ENCODE results near the gene ABHD13.

Gene ABHD13

GRCh38 chr13:108283110-108283509 lies 64.9 kb downstream of the ABHD13 start:
- H3K27ac ChIP-seq (replicated peaks; ENCODE audit: low read length) = no peak overlapping the region
- H2AFZ ChIP-seq (ENCODE audit: low read length) = no peak overlapping the region
- no peak overlapping the region for H3K4me2 ChIP-seq (ENCODE audit: insufficient read depth, low read length, poor library complexity, severe bottlenecking)

More at GRCh38 chr13:108283110-108283509, 64.9 kb downstream of the ABHD13 start:
- Histone ChIP-seq H3K23ac (ENCODE audit: low read depth, low read length, poor library complexity) (no peak overlapping the region), H2AK5ac (ENCODE audit: low read depth, low read length) (no peak overlapping the region), H3K4ac (ENCODE audit: low read length) (no peak overlapping the region), H2BK120ac (ENCODE audit: low read depth, low read length) (no peak overlapping the region), H3K14ac (ENCODE audit: low read length) (no peak overlapping the region), H3K36me3 (replicated peaks in 1 of 2; ENCODE audit: control insufficient read depth in 2 of 2, insufficient read depth in 2 of 2, low read length in 2 of 2) (no peaks in the 10 kb centered on the region), H3K27me3 (ENCODE audit: control insufficient read depth in 3 of 3, insufficient read depth in 3 of 3, low read depth in 1 of 3, low read length in 3 of 3) (no peaks in the 10 kb centered on the region), H3K4me1 (ENCODE audit: control insufficient read depth in 2 of 2, insufficient read depth in 1 of 2, low read depth in 1 of 2, low read length in 2 of 2) (no peaks in the 10 kb centered on the region), H4K8ac (ENCODE audit: low read depth, low read length) (no peak overlapping the region), H3K9ac (ENCODE audit: low read depth, low read length, poor library complexity) (no peak overlapping the region), H4K91ac (ENCODE audit: low read depth, low read length, poor library complexity) (no peak overlapping the region), H2BK15ac (ENCODE audit: low read length) (no peak overlapping the region), H3K18ac (ENCODE audit: low read length) (no peak overlapping the region), H3K9me3 (replicated peaks in 1 of 2; ENCODE audit: control insufficient read depth in 2 of 2, insufficient read depth in 1 of 2, low read depth in 1 of 2, low read length in 2 of 2) (no peaks in the 10 kb centered on the region), H2BK12ac (ENCODE audit: low read length) (no peak overlapping the region), H3K79me1 (ENCODE audit: low read depth, low read length) (no peaks in the 10 kb centered on the region), H3K4me3 (ENCODE audit: low read length in 2 of 2) (no peak overlapping the region), H2BK5ac (ENCODE audit: low read length) (no peak overlapping the region)
- whole genome bisulfite sequencing, 2 donors (ENCODE audit: extremely low coverage in 2 of 2, insufficient read length in 2 of 2, insufficient replicate concordance in 1 of 2) = no CpG with 5 or more reads among the region's 3 CpGs
- DNase-seq (ENCODE audit: low spot score) = no peak

Data from neuronal stem cell (in vitro differentiated cells).